Embryonic facial prominence (tissue), 1 donor: ENCODE results near the gene SPNS2.

Experiments used
- DNase-seq: peaks from one replicate; pipeline ENCODE4 v3.0.0-alpha.2; 2016; ENCODE audit errors: extremely low spot score

SPNS2 gene

GRCh38 chr17:4480929-4481898 lies 17.5 kb upstream of the SPNS2 start:
- DNase-seq: no peak

- DNase-seq: no peak
Observed at GRCh38 chr17:4482338-4483011, 16.2 kb upstream of the SPNS2 start.

GRCh38 chr17:4483012-4483840 lies 15.5 kb upstream of the SPNS2 start:
- no peak for DNase-seq

GRCh38 chr17:4485676-4486646 lies 12.7 kb upstream of the SPNS2 start:
- no peak for DNase-seq

GRCh38 chr17:4487296-4487695 lies 11.4 kb upstream of the SPNS2 start:
- DNase-seq: no peak

- no peak for DNase-seq
Observed at GRCh38 chr17:4487820-4488716, 10.6 kb upstream of the SPNS2 start.

GRCh38 chr17:4488989-4489595 lies 9.6 kb upstream of the SPNS2 start:
- DNase-seq: no peak

- no peak for DNase-seq
Observed at GRCh38 chr17:4490109-4490591, 8.5 kb upstream of the SPNS2 start.

- DNase-seq: no peak
Observed at GRCh38 chr17:4490637-4491061, 8.0 kb upstream of the SPNS2 start.

GRCh38 chr17:4492721-4493561 lies 5.7 kb upstream of the SPNS2 start:
- DNase-seq: no peak

- no peak for DNase-seq
Observed at GRCh38 chr17:4497101-4497824, 1.4 kb upstream of the SPNS2 start.

GRCh38 chr17:4499431-4500190 lies 930 bp downstream of the SPNS2 start:
- DNase-seq: no peak

- DNase-seq: no peak
Observed at GRCh38 chr17:4500191-4500571, 1.5 kb downstream of the SPNS2 start.

GRCh38 chr17:4501295-4501949 lies 2.7 kb downstream of the SPNS2 start:
- DNase-seq: no peak

GRCh38 chr17:4502466-4503154 lies 3.9 kb downstream of the SPNS2 start:
- no peak for DNase-seq
